HG03460 (cell line): ENCODE measurements around the gene ZNF438.

Experiments used
- ATAC-seq: cut with Tn5 transposase; IDR thresholded peaks from one replicate; pipeline ENCODE4 v1.9.1; 2021; ENCODE audit not compliant: unreplicated experiment

Gene ZNF438

DNA sequence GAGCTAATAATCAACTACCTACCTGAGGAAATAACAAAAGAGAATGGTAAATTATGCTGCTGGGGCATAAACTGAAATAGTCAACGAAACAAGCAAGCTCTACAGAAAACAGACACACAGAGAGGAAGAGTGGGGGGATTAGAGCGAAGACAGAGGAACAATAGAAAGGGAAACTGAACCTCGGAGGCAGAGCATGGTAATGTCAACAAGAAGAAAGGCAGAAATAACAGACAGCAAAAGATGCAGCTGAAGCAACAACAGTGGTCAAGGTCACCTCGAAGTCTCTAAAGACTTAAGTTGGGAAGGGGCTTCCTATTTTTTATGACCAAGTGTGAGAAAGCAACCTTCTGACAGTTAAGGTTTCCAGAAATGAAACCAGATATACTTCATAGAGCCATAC is 177.0 kb downstream of the ZNF438 start:
- ATAC-seq = no peak

DNA sequence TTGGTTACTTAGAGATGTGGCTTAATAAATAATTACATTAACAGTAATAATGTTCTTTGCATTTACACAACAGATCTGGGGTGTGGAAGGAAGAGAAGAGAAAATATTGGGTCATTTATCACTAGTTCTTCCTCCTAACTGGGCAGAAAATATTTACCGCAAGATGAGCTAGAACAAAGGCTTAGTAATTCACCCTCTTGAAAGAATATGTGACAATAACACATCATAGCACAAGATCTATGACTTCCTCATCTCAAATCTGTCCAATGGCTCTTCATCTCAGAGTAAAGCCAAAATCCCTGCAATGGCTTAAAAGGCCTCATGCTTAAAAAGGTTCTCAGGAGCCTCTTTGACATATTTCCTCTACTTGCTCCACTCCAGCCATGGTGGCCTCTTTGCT is 178.6 kb downstream of the ZNF438 start:
- no peak for ATAC-seq

DNA sequence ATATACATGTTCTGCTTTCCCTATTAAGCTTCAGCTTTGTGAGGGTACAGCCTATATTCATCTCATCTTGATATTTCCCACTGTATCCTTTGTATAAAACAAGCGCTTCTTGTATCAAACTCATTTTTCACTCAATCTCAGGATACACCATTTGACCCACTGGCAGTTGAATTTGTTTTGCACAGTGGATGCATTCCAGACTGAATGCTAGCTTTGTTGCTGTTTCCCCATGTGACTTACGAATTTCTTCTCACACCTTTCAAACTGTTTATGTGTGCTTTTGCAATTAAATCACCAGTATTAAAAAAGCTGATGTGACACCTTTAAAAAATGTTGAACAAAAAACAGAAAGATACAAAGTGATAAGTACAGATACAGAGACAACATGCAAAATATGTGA is 180.9 kb downstream of the ZNF438 start:
- ATAC-seq = no peak

DNA sequence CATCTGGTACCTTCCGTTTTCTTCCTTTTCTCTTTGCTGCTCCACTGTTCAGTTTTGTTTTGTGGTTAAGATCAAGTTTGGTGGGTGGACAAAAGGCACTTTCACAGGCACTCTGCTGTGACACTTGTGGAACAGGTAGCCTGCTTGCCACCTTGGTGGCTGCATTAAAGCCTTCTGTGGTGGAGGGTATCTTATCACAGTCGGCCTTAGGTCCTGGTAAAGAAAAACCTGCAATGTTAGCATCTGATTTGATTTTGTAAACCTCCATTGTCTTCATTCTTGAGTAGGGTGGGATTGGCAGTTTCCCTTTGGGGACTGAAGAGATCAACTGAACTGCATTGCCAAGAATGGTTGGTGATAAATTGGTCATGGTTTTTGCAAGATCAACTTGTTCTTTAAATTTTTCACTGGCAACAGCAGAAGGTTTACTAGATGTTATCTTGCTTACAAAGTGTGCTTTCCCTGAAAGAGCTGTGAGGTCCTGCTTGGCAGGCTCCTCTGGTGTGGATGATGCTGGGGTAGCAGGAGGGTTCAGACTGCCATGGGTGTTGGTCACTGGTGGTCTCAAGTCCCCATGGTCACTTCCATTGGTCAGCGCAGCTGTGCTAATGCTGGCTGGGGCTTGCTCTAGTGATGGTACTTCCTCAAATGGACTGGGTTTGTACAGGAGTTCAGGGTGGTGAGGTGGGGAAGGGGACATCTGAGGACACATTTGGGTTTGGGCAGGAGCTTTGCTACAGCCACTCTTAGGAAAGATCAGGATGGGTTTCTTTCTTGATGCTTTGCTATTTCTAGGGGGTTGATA is 182.2 kb downstream of the ZNF438 start:
- no peak for ATAC-seq

DNA sequence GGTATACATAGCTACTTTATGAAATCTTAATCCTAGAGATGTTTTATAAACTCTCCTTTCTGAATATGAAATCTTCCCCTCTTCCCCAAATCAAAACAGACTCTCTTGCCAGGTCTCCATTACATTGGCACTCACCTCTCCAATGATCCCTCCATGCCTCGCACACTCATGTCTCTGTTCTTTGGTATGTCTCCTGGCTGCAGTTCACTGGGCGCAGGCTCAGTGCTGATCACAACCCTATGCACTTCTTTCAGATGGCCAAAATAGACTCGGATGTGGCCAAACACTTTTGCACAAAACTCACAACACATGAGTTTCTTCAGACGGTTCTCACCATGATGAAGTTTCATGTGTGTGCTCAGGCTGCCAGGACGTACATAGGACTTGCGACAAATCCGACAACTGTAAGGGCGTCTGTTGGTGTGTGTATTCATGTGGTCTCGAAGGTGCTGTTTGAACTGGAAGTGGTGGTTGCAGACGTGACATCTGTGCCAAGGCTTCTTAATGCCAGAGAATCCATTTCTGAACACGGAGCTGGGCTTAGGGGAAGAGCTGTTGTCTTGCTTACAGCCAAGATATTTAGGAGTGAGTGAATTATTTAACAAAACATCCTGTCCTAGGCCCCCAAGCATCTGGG is 183.2 kb downstream of the ZNF438 start:
- ATAC-seq = no peak

DNA sequence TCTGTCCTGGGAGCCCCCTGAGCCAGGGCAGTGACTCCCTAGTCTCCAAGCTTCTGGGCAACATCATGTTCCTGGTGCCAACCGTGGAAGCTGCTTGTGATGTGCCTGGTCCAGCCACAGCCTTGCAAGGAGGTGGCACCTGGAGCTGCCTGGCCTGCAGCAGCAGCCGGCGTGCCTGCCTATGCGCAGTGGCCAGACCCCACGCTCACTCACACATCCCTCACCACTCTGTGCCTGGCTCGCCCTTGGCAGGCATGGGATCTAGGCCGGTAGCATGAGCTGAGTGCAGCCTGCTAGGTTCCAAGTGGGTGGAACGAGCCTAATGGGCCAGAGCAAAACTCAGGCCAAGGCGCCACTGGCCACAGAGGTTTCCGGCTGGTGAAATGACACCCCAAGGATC is 184.0 kb downstream of the ZNF438 start:
- no peak for ATAC-seq

DNA sequence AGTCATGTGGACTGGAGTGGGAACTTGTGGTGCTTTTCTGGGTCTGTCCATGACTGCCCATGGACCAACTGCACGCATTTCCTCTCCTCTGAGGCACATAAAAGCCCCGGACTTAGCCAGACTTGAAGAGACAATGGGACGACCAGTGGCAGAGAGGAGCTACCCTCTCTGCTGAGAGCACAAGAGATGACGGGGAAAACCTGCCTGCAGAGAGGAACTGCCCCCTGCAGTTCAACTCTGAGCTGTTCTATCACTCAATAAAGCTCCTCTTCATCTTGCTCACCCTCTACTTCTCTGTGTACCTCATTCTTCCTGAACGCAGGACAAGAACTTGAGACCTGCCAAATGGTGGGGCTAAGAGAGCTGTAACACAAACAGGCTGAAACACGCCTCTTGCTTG is 184.5 kb downstream of the ZNF438 start:
- ATAC-seq = no peak

DNA sequence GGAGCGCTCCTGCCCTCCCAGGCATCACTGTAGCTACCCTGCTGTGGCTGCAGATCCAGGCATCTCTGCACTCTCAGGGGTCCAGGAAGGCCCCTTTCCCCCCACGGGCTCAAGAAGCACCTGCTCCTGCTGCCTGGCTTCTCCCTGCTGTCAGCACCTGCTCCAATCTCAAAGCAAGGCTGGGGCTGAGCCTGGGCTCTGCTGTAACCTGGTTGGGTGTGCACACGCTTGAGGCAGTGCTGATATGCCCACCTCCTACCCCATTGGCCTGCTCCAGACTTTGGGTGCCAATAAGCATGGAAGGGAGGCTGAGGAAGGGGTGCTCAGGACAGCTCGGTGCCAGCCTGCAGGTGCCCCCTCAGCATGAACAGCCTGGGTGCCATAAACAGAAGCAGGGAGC is 185.0 kb downstream of the ZNF438 start:
- no peak for ATAC-seq

DNA sequence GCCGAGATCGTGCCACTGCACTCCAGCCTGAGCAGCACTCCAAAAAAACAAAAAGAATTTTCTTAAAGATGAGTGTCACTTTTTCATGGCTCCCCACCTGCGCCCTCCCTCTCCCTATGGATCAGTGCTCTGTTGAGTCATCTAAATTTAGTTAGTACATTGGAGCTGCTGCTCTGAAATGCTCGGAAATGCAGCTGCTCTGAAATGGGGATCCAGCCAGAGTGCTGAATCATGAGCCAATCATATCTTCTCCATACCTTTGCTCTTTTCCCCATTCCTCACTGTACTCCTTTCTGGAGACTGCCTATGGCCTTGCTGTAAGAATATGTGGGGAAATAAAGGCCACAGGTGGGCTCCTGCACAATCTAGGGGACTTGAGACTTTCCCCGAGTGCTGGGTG is 188.8 kb downstream of the ZNF438 start:
- no peak for ATAC-seq

DNA sequence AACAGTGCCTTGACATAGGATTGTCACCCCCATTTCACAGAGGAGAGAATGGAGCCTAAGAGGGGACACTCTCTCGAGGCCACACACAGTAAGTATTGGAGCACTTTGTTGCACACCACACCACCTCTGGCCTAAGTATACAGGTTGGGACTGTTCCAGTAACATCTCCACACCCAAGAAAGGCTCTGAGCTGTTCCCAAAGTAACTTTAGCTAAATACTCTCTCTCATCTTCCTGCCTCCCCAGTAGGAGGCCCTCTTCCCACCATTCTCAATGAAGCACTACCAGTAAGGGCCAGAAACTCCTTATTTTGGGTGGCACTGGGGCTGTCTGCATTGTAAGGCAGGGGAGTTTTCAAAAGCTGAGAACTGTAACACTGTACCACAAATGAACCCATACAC is 189.5 kb downstream of the ZNF438 start:
- ATAC-seq = no peak

DNA sequence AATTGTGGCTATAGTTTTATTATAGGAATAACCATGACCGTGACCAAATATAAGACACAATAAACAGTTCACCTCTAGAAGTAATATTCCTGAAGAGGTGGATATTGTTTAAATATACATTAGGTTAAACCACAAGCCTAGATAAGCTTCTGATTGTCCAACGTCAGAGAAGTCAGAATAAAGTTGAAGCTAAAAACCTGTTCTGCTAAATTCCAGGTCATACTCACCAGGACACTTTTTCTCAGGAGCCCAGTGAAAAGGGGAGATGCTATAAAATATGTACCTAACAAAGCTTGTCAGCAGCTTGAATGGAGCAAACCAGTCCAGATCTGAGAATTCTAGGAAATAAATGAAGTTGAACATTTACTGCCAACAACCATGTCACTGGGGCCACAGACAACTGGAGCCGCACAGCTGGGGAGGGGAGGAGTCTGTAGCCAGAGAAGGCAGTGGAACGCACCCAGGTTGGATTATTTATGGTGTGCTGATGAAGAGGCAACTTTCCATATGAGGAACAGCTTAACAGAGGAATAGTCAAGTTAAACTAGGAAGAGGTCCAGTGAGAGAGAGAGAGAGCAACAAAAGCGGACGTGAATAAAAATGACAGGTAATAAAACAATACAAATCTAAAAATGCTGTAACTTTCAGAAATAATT is 191.1 kb downstream of the ZNF438 start:
- no peak for ATAC-seq

DNA sequence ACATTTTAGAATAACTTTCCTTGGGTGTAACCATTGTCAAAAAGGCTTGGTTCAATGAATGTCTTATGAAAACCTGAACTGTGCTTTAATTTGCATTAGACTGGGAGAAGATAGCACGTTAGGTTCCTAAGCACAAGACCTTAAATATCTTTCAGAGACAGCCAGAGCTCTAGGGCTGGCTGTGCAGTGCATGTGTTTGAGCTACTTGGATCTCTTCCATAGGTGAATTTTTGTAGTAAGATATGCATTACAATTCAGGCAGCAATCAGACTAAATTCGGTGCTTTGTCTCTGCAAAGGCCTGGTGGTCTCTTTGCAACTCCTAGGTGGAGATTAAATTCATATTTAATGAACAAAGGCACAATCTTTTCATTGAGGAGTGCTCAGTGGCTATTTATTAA is 192.0 kb downstream of the ZNF438 start:
- ATAC-seq = no peak

DNA sequence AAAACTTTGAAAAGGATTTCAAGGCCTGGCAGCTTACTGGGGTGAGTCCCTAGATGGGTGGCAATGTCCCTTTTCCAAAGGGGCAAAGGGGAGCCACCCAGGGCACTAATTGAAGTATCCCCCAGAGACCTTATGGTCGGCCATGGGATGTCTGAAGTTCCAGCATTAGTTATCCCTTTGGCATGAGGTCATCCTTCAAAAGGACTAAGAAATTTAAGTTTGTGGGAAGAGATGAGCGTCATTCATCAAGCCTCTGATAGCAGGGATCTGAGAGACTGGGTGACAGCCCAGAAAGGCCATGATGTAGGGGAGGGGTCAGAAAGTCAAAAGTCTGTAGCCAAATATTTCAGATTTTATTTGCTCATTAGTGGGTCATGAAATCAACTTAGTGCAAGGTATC is 195.3 kb downstream of the ZNF438 start:
- no peak for ATAC-seq

DNA sequence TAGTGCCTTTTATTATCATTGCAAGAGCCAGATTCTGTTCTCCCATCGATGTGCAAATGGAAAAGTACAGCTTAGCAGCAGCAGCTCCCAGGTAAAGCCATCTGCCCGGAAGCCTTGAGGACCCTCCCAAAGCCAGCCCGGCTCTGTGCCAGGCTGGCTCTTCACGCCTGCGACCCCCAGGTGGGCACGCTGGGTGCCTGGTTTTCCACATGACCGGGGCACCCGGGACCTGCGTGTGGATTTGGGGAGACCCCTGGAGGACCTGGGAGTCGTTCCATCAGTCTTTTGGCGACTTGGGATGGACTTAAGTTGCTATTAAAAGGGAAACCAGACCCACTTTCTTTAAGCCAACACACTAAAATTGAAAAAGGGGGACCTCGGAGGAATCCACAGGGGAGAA is 196.5 kb downstream of the ZNF438 start:
- no peak for ATAC-seq

DNA sequence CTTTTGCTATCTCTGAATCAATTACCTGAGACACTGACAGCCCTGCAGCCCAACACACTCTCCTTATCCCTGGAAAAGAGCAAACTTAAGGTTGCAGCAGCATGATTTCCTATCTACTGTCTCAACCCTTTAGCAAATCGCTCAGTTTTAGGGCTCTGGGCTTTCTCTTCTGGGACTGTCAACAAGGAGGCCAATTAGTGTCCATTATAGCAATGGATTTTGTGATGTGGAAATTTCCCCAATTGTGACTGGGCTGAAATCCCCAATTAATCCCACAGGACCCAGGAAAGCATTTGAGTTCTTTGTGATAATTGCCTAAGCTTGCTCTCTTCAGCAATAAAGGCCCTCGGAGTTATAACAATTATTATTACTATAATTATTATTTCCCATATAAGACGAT is 197.0 kb downstream of the ZNF438 start:
- no peak for ATAC-seq

DNA sequence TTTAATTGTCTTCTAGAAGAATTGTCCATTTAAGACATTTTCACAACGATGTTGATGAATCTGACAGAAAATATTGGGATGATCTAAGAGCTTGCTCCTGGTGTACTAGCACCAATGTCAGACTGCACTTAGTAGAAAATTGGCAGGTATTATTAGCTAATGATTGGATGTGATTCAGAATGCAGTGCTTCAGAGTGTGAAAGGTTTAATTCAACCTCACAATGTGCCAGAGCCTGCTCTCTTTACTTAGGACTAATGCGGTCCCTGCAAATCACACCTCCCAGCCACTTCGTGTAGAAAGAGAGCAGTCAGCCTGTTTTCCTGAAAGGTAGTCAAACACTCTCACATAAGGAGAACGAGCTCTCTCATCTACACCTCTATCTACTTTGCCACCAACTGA is 197.5 kb downstream of the ZNF438 start:
- ATAC-seq = no peak

DNA sequence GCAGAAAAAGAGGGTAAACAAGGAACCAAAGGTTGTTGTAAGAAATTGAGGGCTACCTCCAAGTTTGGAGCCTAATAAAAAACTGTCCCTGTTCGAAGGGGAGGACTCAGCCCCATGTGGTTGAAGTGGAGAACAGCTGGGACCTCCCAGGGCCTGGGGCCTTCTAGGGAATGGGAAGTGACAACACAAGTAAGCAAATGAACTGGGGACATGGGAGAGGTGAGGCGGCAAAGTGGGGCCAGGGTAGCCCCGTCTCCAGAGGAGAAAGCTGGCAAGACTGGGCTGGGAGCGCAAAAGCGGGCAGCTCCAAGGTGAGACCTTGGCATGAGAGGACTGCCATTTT is 198.1 kb downstream of the ZNF438 start:
- ATAC-seq = no peak

DNA sequence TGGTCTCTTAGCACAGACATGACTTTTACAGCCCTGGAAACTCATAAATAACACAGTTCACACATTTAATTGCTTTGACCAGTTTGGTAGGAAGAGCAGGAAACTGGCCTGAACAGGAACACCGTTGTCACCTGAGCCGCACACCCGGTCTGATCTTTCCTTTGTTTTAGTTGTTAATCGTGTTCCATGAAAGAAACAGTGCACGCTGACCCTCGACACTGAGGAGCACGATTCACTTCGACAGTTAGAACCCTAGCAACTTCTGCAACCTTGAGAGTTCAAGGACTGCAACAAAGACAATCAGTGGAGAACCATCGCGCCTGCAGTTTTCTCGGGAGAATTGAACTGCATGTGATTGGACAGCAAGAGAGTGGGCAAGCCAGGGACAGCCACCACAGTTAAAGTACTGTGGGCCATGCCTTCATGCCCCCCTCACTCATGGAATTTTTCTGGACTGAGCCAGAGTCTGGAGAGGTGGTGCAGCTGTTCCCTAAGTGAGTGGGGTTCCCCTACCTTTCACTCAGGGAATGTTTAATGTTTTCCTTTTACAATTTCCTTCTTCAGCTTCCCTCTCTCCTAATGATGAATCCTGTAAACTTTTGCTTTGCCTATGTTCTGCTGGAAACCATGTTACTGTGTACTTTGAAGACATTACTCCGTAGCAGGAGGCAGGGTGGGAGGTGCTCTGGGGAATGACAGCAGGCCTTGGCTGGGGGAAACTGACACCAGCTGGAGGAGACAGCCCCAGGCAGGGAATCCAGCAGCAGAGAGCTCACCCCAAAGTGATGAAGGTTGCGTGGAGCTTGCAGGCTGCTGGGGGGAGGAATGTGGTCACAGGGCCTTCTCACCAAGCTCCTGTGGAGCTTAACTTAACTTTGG is 198.7 kb downstream of the ZNF438 start:
- no peak for ATAC-seq

DNA sequence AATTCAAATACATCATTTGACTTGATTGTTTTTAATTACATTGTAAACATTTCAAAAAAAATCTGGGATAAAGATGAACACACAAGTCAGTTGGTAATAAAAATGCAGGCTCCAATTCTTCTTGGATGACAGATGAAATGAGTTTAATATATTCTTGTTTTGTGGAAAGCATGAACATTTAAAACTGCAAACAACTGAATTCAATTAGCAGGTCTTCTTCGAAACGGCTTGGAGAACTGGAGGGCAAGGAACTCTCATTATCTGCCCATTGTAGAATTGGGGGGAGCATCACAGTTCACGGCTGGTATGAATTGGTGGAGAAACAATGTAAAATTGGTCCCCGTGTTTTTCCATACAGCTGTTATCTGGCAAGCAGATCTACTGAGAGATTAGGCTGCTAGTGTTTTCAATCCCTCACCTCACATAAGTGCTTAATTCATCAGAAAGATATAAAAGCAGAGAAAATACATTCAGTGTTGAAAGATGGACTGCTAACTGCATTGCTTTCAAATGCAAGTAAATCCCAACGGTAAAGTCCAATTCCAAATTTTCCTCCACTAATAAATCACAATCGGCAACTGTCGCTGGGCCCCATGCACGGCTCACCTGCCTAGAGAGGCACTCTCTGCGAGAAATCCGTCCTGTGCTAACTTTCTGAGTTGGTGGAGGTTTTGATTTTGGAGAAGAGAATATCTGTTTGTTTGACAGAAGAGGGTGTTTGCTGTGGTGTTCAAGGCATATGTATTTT is 199.5 kb downstream of the ZNF438 start:
- no peak for ATAC-seq

DNA sequence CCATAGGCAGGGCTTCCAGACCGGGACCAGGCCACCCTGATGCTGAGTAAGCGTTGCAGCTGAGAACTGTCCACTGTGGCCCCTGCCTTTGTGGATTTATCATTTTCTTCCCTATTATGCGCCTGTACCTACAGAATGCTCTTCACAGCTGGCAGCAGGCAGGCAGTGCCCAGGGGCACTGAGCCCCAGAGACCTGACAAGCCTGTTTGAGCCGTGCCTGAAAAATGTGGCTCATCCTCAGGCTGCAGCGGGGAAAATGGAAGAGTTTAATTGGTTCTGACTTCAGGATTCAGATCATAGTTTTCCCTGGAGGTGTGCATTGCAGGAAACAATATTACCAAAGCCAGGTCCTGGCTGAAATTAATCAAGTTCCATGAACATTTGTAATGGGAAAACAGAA is 200.2 kb downstream of the ZNF438 start:
- ATAC-seq = no peak
